Panc1 (cell line): ENCODE measurements around the gene COL23A1.

Experiments used
- POLR2AphosphoS5 ChIP-seq: IDR thresholded peaks from 2 replicates; pipeline ENCODE4 v1.6.1; 2012; ENCODE audit warnings: mild to moderate bottlenecking, low read depth, low read length, moderate library complexity
- REST ChIP-seq, 2 experiments: IDR thresholded peaks; 2 replicates each; pipeline ENCODE4 v1.6.1; 2011 to 2012; ENCODE audit warnings: low read depth in 2 of 2, control low read depth in 1 of 2, low read length in 1 of 2, mild to moderate bottlenecking in 1 of 2, moderate library complexity in 1 of 2; ENCODE audit not compliant: insufficient read depth in 1 of 2
- SIN3A ChIP-seq: IDR thresholded peaks from 2 replicates; pipeline ENCODE4 v1.6.1; 2012; ENCODE audit warnings: low read depth, mild to moderate bottlenecking, low read length, moderate library complexity, borderline replicate concordance; ENCODE audit not compliant: insufficient read depth
- TCF7L2 ChIP-seq: IDR thresholded peaks from 2 replicates; pipeline ENCODE4 v1.6.1; 2011; ENCODE audit warnings: mild to moderate bottlenecking, low read depth, low read length, inconsistent platforms
- TF ChIP-seq, protein P1 (sequence below): fragments of 450-650 bp; IDR thresholded peaks from 2 replicates; pipeline ENCODE4 v1.5.1; 2017; ENCODE audit warnings: mild to moderate bottlenecking

GRCh38 chr5:178287791-178288105, 302.4 kb downstream of the COL23A1 start:
- TF ChIP-seq POLR2AphosphoS5 = no peak
- TF ChIP-seq, protein P1, sequence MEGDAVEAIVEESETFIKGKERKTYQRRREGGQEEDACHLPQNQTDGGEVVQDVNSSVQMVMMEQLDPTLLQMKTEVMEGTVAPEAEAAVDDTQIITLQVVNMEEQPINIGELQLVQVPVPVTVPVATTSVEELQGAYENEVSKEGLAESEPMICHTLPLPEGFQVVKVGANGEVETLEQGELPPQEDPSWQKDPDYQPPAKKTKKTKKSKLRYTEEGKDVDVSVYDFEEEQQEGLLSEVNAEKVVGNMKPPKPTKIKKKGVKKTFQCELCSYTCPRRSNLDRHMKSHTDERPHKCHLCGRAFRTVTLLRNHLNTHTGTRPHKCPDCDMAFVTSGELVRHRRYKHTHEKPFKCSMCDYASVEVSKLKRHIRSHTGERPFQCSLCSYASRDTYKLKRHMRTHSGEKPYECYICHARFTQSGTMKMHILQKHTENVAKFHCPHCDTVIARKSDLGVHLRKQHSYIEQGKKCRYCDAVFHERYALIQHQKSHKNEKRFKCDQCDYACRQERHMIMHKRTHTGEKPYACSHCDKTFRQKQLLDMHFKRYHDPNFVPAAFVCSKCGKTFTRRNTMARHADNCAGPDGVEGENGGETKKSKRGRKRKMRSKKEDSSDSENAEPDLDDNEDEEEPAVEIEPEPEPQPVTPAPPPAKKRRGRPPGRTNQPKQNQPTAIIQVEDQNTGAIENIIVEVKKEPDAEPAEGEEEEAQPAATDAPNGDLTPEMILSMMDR = no peak
- no peak for TF ChIP-seq TCF7L2
- TF ChIP-seq REST (IDR thresholded peaks at IDR 0.05; ENCODE audit: insufficient read depth in 1 of 2, low read depth in 2 of 2, low read length in 1 of 2) = no peak
- no peak for TF ChIP-seq SIN3A
